PC-9 (cell line): ENCODE results near the gene ITSN2.

ENCODE experiments used
- EZH2 ChIP-seq: fragments of 200-600 bp; sonication (generic); IDR thresholded peaks from 2 replicates; pipeline ENCODE4 v1.8.0; 2017; ENCODE audit warnings: antibody characterized with exemption, low read depth
- TF ChIP-seq, protein P1 (sequence below): fragments of 200-600 bp; sonication (generic); conservative IDR thresholded peaks from 2 replicates; pipeline ENCODE4 v1.6.1; 2017; ENCODE audit warnings: mixed run types, antibody characterized with exemption, mild to moderate bottlenecking, moderate library complexity

DNA sequence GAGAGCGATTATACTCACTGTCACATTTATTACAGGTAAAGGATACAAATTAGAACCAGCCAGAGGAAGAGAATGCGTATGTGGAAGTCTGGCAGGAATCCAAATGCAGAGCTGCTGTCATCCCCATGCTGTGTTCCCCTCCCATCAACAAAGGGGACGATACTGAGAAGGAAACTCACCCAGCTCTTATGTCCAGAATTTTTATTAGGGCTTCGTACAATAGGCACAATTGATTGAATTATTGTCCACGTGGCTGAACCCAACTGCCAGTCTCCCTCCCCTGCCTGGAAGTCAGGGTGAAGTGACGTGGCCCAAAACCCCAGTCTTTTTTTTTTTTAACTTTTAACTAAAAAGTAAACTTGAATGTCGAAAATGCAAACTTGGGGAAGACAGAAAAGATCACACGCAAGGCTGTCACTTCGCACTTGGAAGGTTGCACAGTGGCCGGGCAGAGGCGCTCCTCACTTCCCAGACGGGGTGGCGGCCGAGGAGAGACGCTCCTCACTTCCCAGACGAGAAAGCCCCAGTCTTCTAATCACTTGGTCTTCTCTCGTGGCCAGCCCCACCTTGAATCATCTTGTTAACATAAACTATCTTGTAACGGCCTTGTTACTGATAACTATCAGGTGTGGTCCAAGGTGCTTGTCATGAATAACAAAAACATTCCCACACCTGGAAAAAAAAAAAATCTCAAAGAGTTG is 40.0 kb upstream of the ITSN2 start:
- TF ChIP-seq EZH2: no peak
- TF ChIP-seq, protein P1, sequence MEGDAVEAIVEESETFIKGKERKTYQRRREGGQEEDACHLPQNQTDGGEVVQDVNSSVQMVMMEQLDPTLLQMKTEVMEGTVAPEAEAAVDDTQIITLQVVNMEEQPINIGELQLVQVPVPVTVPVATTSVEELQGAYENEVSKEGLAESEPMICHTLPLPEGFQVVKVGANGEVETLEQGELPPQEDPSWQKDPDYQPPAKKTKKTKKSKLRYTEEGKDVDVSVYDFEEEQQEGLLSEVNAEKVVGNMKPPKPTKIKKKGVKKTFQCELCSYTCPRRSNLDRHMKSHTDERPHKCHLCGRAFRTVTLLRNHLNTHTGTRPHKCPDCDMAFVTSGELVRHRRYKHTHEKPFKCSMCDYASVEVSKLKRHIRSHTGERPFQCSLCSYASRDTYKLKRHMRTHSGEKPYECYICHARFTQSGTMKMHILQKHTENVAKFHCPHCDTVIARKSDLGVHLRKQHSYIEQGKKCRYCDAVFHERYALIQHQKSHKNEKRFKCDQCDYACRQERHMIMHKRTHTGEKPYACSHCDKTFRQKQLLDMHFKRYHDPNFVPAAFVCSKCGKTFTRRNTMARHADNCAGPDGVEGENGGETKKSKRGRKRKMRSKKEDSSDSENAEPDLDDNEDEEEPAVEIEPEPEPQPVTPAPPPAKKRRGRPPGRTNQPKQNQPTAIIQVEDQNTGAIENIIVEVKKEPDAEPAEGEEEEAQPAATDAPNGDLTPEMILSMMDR: no peak
